ENCODE measurements around the gene TTC39A. TPM values are rescaled to one million over a fixed set of nuclear protein-coding genes. Genes with fewer than 3 reads are reported as not detected.
A peak's percentile ranks its signal among the peaks of the same experiment; 100 is the strongest.
"Not testable (repeated sequence)": the region's sequence is repeated elsewhere in the genome, so short reads cannot be mapped to it uniquely, and the experiment has no call there.

TTC39A gene
- total and polyA plus RNA-seq, 9 donors: 1.3 to 5.1 (median 3.6) TPM

- 98% methylated on average over 13 of the region's 20 CpGs for WGBS (ENCODE audit: insufficient coverage)
These were observed 79.2 kb downstream of the TTC39A start for GRCh38 chr1:51251165-51251564.

GRCh38 chr1:51250729-51251128 lies 79.6 kb downstream of the TTC39A start:
- not testable (repeated sequence) for H3K36me3 ChIP-seq (ENCODE audit: control insufficient read depth, insufficient read depth, low read length); DNase-seq; H3K4me1 ChIP-seq (ENCODE audit: control insufficient read depth, insufficient read depth, low read length); H3K27ac ChIP-seq (ENCODE audit: low read length); H3K9me3 ChIP-seq (replicated peaks; ENCODE audit: control insufficient read depth, low read depth, low read length); H3K4me3 ChIP-seq (ENCODE audit: low read length); H3K27me3 ChIP-seq (ENCODE audit: control insufficient read depth, insufficient read depth, low read length)
- 99% methylated on average over 6 of the region's 14 CpGs for whole genome bisulfite sequencing (ENCODE audit: insufficient coverage)

More at GRCh38 chr1:51251165-51251564, 79.2 kb downstream of the TTC39A start:
- not testable (repeated sequence) for H3K27ac ChIP-seq (ENCODE audit: low read length); DNase-seq; H3K27me3 ChIP-seq (ENCODE audit: control insufficient read depth, insufficient read depth, low read length); H3K4me3 ChIP-seq (ENCODE audit: low read length); H3K9me3 ChIP-seq (replicated peaks; ENCODE audit: control insufficient read depth, low read depth, low read length); H3K4me1 ChIP-seq (ENCODE audit: control insufficient read depth, insufficient read depth, low read length); H3K36me3 ChIP-seq (ENCODE audit: control insufficient read depth, insufficient read depth, low read length)

- Histone ChIP-seq H3K9me3 (replicated peaks; ENCODE audit: control insufficient read depth, low read depth, low read length) (no peaks in the 10 kb centered on the region), H3K27me3 (ENCODE audit: control insufficient read depth, insufficient read depth, low read length) (no peaks in the 10 kb centered on the region), H3K4me1 (ENCODE audit: control insufficient read depth, insufficient read depth, low read length) (no peaks in the 10 kb centered on the region), H3K4me3 (ENCODE audit: low read length) (no peak overlapping the region), H3K36me3 (ENCODE audit: control insufficient read depth, insufficient read depth, low read length) (peaks cover 3% of the 10 kb centered on the region), H3K27ac (ENCODE audit: low read length) (no peak overlapping the region)
- no peak for DNase-seq
- no CpG with 5 or more reads among the region's 1 CpG for WGBS (ENCODE audit: insufficient coverage)
These were observed 80.9 kb downstream of the TTC39A start for GRCh38 chr1:51249445-51249844.

GRCh38 chr1:51247499-51247898 lies 82.9 kb downstream of the TTC39A start:
- Histone ChIP-seq H3K36me3 (ENCODE audit: control insufficient read depth, insufficient read depth, low read length) (peaks cover 3% of the 10 kb centered on the region), H3K27me3 (ENCODE audit: control insufficient read depth, insufficient read depth, low read length) (no peaks in the 10 kb centered on the region), H3K4me1 (ENCODE audit: control insufficient read depth, insufficient read depth, low read length) (no peaks in the 10 kb centered on the region), H3K9me3 (replicated peaks; ENCODE audit: control insufficient read depth, low read depth, low read length) (no peaks in the 10 kb centered on the region), H3K4me3 (ENCODE audit: low read length) (no peak overlapping the region), H3K27ac (ENCODE audit: low read length) (no peak overlapping the region)
- no CpG with 5 or more reads among the region's 1 CpG for WGBS (ENCODE audit: insufficient coverage)
- DNase-seq: no peak

GRCh38 chr1:51247022-51247421 lies 83.3 kb downstream of the TTC39A start:
- no peaks in the 10 kb centered on the region for H3K4me1 ChIP-seq (ENCODE audit: control insufficient read depth, insufficient read depth, low read length)
- no peaks in the 10 kb centered on the region for H3K9me3 ChIP-seq (replicated peaks; ENCODE audit: control insufficient read depth, low read depth, low read length)
- no peak for DNase-seq
- no peak overlapping the region for H3K27ac ChIP-seq (ENCODE audit: low read length)
- peaks cover 3% of the 10 kb centered on the region for H3K36me3 ChIP-seq (ENCODE audit: control insufficient read depth, insufficient read depth, low read length)
- H3K4me3 ChIP-seq (ENCODE audit: low read length): no peak overlapping the region
- WGBS (ENCODE audit: insufficient coverage): no CpG with 5 or more reads among the region's 2 CpGs
- H3K27me3 ChIP-seq (ENCODE audit: control insufficient read depth, insufficient read depth, low read length): no peaks in the 10 kb centered on the region

- no CpG with 5 or more reads among the region's 4 CpGs for WGBS (ENCODE audit: insufficient coverage)
These were observed 87.8 kb downstream of the TTC39A start for GRCh38 chr1:51242546-51242945.

GRCh38 chr1:51241119-51241518 lies 89.2 kb downstream of the TTC39A start:
- Histone ChIP-seq H3K4me3 (ENCODE audit: low read length) (no peak overlapping the region), H3K9me3 (replicated peaks; ENCODE audit: control insufficient read depth, low read depth, low read length) (no peaks in the 10 kb centered on the region), H3K27me3 (ENCODE audit: control insufficient read depth, insufficient read depth, low read length) (no peaks in the 10 kb centered on the region), H3K4me1 (ENCODE audit: control insufficient read depth, insufficient read depth, low read length) (peaks cover 11% of the 10 kb centered on the region), H3K27ac (ENCODE audit: low read length) (no peak overlapping the region), H3K36me3 (ENCODE audit: control insufficient read depth, insufficient read depth, low read length) (peaks cover 5% of the 10 kb centered on the region)
- no peak for DNase-seq
- no CpG with 5 or more reads among the region's 1 CpG for WGBS (ENCODE audit: insufficient coverage)

More at GRCh38 chr1:51242546-51242945, 87.8 kb downstream of the TTC39A start:
- peaks cover 5% of the 10 kb centered on the region for H3K36me3 ChIP-seq (ENCODE audit: control insufficient read depth, insufficient read depth, low read length)
- H3K27ac ChIP-seq (ENCODE audit: low read length): no peak overlapping the region
- no peaks in the 10 kb centered on the region for H3K9me3 ChIP-seq (replicated peaks; ENCODE audit: control insufficient read depth, low read depth, low read length)
- H3K27me3 ChIP-seq (ENCODE audit: control insufficient read depth, insufficient read depth, low read length): no peaks in the 10 kb centered on the region
- no peak overlapping the region for H3K4me3 ChIP-seq (ENCODE audit: low read length)
- DNase-seq: no peak
- H3K4me1 ChIP-seq (ENCODE audit: control insufficient read depth, insufficient read depth, low read length): peaks cover 11% of the 10 kb centered on the region

GRCh38 chr1:51240084-51240483 lies 90.3 kb downstream of the TTC39A start:
- H3K4me3 ChIP-seq (ENCODE audit: low read length): no peak overlapping the region
- H3K27me3 ChIP-seq (ENCODE audit: control insufficient read depth, insufficient read depth, low read length): no peaks in the 10 kb centered on the region
- peaks cover 2% of the 10 kb centered on the region for H3K36me3 ChIP-seq (ENCODE audit: control insufficient read depth, insufficient read depth, low read length)
- no peaks in the 10 kb centered on the region for H3K9me3 ChIP-seq (replicated peaks; ENCODE audit: control insufficient read depth, low read depth, low read length)
- WGBS (ENCODE audit: insufficient coverage): 56% methylated on average over 2 of the region's 2 CpGs
- DNase-seq: peak; percentile 20
- no peak overlapping the region for H3K27ac ChIP-seq (ENCODE audit: low read length)
- H3K4me1 ChIP-seq (ENCODE audit: control insufficient read depth, insufficient read depth, low read length): peaks cover 13% of the 10 kb centered on the region

- DNase-seq: peak; percentile 46
- peaks cover 2% of the 10 kb centered on the region for H3K36me3 ChIP-seq (ENCODE audit: control insufficient read depth, insufficient read depth, low read length)
- no peaks in the 10 kb centered on the region for H3K27me3 ChIP-seq (ENCODE audit: control insufficient read depth, insufficient read depth, low read length)
- H3K4me1 ChIP-seq (ENCODE audit: control insufficient read depth, insufficient read depth, low read length): peaks cover 14% of the 10 kb centered on the region
- H3K27ac ChIP-seq (ENCODE audit: low read length): peak overlapping the region; percentile 98
- H3K9me3 ChIP-seq (replicated peaks; ENCODE audit: control insufficient read depth, low read depth, low read length): no peaks in the 10 kb centered on the region
- 11% methylated on average over 6 of the region's 7 CpGs for WGBS (ENCODE audit: insufficient coverage)
- H3K4me3 ChIP-seq (ENCODE audit: low read length): peak overlapping the region; percentile 98
These were observed 92.3 kb downstream of the TTC39A start for GRCh38 chr1:51238034-51238403.

GRCh38 chr1:51237351-51238033 lies 92.9 kb downstream of the TTC39A start:
- Histone ChIP-seq H3K36me3 (ENCODE audit: control insufficient read depth, insufficient read depth, low read length) (peaks cover 2% of the 10 kb centered on the region), H3K4me3 (ENCODE audit: low read length) (peak overlapping the region; percentile 98), H3K4me1 (ENCODE audit: control insufficient read depth, insufficient read depth, low read length) (peaks cover 14% of the 10 kb centered on the region), H3K27me3 (ENCODE audit: control insufficient read depth, insufficient read depth, low read length) (no peaks in the 10 kb centered on the region), H3K27ac (ENCODE audit: low read length) (peak overlapping the region; percentile 98), H3K9me3 (replicated peaks; ENCODE audit: control insufficient read depth, low read depth, low read length) (no peaks in the 10 kb centered on the region)
- WGBS (ENCODE audit: insufficient coverage): 0% methylated on average over 1 of the region's 9 CpGs
- DNase-seq: peak; percentile 19
